Measurements from ENCODE around the gene ADD1.

DNA sequence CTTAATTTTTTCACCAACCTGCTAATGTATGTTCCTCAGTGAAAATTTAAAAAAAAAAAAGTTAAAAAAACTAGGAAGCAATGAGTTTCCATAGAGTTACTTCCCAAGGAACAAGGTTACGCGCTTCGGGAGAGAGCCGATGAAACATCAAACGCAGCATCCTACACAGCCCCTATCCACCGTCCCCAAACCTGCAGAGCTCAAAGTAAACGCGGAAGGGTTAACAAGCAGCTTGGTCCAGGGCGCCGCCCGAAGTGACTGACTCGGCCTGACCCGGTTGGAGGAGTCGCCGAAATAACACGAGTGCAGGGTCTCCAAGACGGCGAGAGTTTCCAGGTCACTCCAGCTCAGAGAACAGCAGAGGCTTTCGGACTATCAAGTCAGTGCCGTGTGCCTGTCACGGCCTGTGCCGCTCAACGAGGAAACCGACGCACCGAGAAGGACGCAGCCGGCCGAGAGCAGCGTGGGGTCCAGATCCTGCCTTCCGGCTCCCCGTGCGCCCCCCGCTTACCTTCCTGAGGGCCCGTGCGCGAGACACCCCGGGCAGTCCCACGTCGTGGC, 119.0 kb downstream of the ADD1 start:
- TF ChIP-seq, protein P1, sequence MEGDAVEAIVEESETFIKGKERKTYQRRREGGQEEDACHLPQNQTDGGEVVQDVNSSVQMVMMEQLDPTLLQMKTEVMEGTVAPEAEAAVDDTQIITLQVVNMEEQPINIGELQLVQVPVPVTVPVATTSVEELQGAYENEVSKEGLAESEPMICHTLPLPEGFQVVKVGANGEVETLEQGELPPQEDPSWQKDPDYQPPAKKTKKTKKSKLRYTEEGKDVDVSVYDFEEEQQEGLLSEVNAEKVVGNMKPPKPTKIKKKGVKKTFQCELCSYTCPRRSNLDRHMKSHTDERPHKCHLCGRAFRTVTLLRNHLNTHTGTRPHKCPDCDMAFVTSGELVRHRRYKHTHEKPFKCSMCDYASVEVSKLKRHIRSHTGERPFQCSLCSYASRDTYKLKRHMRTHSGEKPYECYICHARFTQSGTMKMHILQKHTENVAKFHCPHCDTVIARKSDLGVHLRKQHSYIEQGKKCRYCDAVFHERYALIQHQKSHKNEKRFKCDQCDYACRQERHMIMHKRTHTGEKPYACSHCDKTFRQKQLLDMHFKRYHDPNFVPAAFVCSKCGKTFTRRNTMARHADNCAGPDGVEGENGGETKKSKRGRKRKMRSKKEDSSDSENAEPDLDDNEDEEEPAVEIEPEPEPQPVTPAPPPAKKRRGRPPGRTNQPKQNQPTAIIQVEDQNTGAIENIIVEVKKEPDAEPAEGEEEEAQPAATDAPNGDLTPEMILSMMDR (conservative IDR thresholded peaks at IDR 0.05; ENCODE audit: low read depth, low read length): no peak
- no peak for TF ChIP-seq EZH2 (IDR thresholded peaks at IDR 0.05; ENCODE audit: borderline replicate concordance, low read depth, low read length, poor library complexity, severe bottlenecking)
